Measurements from ENCODE around the gene CCDC86. TPM values are rescaled to one million over a fixed set of nuclear protein-coding genes. Genes with fewer than 3 reads are reported as not detected.
A peak's percentile ranks its signal among the peaks of the same experiment; 100 is the strongest.

CCDC86 gene
- total RNA-seq, 1 experiment from 2014 or later, result 13.5 TPM

GRCh38 chr11:60831501-60832079 lies 10.3 kb upstream of the CCDC86 start:
- DNase-seq (ENCODE audit: low read depth), result peak; percentile 84

GRCh38 chr11:60834742-60835533 lies 7.0 kb upstream of the CCDC86 start:
- DNase-seq (ENCODE audit: low read depth), result no peak

GRCh38 chr11:60835534-60835846 lies 6.4 kb upstream of the CCDC86 start:
- DNase-seq (ENCODE audit: low read depth), result no peak

- DNase-seq (ENCODE audit: low read depth), result no peak
These were observed 4.9 kb upstream of the CCDC86 start for GRCh38 chr11:60836866-60837515.

- no peak for DNase-seq (ENCODE audit: low read depth)
These were observed 3.8 kb upstream of the CCDC86 start for GRCh38 chr11:60838132-60838531.

- peak; percentile 92 for DNase-seq (ENCODE audit: low read depth)
These were observed 1.2 kb upstream of the CCDC86 start for GRCh38 chr11:60840470-60841430.

- no peak for DNase-seq (ENCODE audit: low read depth)
These were observed 1.0 kb downstream of the CCDC86 start for GRCh38 chr11:60842668-60843600.

- peak; percentile 30 for DNase-seq (ENCODE audit: low read depth)
These were observed 2.3 kb downstream of the CCDC86 start for GRCh38 chr11:60844045-60844869.

GRCh38 chr11:60844870-60845221 lies 2.9 kb downstream of the CCDC86 start:
- no peak for DNase-seq (ENCODE audit: low read depth)

GRCh38 chr11:60845338-60845737 lies 3.4 kb downstream of the CCDC86 start:
- DNase-seq (ENCODE audit: low read depth), result no peak

GRCh38 chr11:60847281-60847680 lies 5.4 kb downstream of the CCDC86 start:
- no peak for DNase-seq (ENCODE audit: low read depth)

GRCh38 chr11:60847896-60848295 lies 6.0 kb downstream of the CCDC86 start:
- no peak for DNase-seq (ENCODE audit: low read depth)

- no peak for DNase-seq (ENCODE audit: low read depth)
These were observed 6.8 kb downstream of the CCDC86 start for GRCh38 chr11:60848714-60849151.

- no peak for DNase-seq (ENCODE audit: low read depth)
These were observed 8.0 kb downstream of the CCDC86 start for GRCh38 chr11:60849641-60850520.

GRCh38 chr11:60851327-60852104 lies 9.6 kb downstream of the CCDC86 start:
- no peak for DNase-seq (ENCODE audit: low read depth)

GRCh38 chr11:60852117-60852981 lies 10.4 kb downstream of the CCDC86 start:
- no peak for DNase-seq (ENCODE audit: low read depth)

Data from RPMI7951 (cell line).